H1 (cell line): ENCODE data around the gene TRPM6. TPM values are rescaled to one million over a fixed set of nuclear protein-coding genes. Genes with fewer than 3 reads are reported as not detected.

Experiments
- CTCF ChIA-PET: fragments of 300-600 bp; sonication (Branson Sonifier 250); formaldehyde crosslinking; loops from one replicate; lab custom pipeline; 2021; ENCODE audit not compliant: partially characterized antibody; lab: Charles Lee
- POLR2A ChIA-PET: fragments of 300-600 bp; sonication (Branson Sonifier 250); formaldehyde crosslinking; loops from one replicate; lab custom pipeline; 2021; ENCODE audit warnings: inconsistent platforms; ENCODE audit not compliant: partially characterized antibody; lab: Charles Lee
- DNase-seq, 2 experiments: peaks; one replicate each; pipeline versions ENCODE4 v3.0.0 to v3.0.0-alpha.2; 2010 to 2022; ENCODE audit warnings: low spot score in 2 of 2, low read depth in 1 of 2, mixed read lengths in 1 of 2
- FAIRE-seq: peaks from 2 replicates; lab custom pipeline; 2011; peaks lifted over from hg19 to GRCh38; lab: Jason Lieb, UNC
- H2AFZ ChIP-seq: 2 replicates; pipeline ENCODE4 v1.8.1; 2012; ENCODE audit warnings: low read length, inconsistent platforms
- H2AK5ac ChIP-seq: 2 replicates; pipeline ENCODE4 v1.6.1; 2013; ENCODE audit warnings: low read depth, low read length
- H2BK120ac ChIP-seq: replicated peaks from 2 replicates; pipeline ENCODE3; 2013; ENCODE audit warnings: low read depth, low read length, inconsistent platforms
- H2BK12ac ChIP-seq: 2 replicates; pipeline ENCODE4 v1.6.1; 2013; ENCODE audit warnings: low read depth, low read length
- H2BK15ac ChIP-seq: 2 replicates; pipeline ENCODE4 v1.6.1; 2013; ENCODE audit warnings: low read length
- H2BK20ac ChIP-seq: 2 replicates; pipeline ENCODE4 v1.6.1; 2013; ENCODE audit warnings: low read length
- H2BK5ac ChIP-seq: 2 replicates; pipeline ENCODE4 v1.6.1; 2013; ENCODE audit warnings: low read depth, low read length
- H3K14ac ChIP-seq: 2 replicates; pipeline ENCODE4 v1.6.1; 2013; ENCODE audit warnings: inconsistent platforms; ENCODE audit not compliant: insufficient read length
- H3K18ac ChIP-seq: 2 replicates; pipeline ENCODE4 v1.6.1; 2013; ENCODE audit warnings: low read length; ENCODE audit errors: extremely low read depth
- H3K23ac ChIP-seq: 2 replicates; pipeline ENCODE4 v1.6.1; 2013; ENCODE audit warnings: inconsistent platforms; ENCODE audit not compliant: insufficient read length
- H3K23me2 ChIP-seq: 2 replicates; pipeline ENCODE4 v1.6.1; 2013; ENCODE audit warnings: low read depth, low read length
- H3K27ac ChIP-seq: 2 replicates; pipeline ENCODE4 v1.6.1; 2011; ENCODE audit warnings: low read depth, low read length, inconsistent platforms
- H3K27me3 ChIP-seq, 4 experiments: replicated peaks in 1 of 4; 1 replicate in 1 of 4; 2 replicates in 3 of 4; pipeline versions ENCODE4 v1.6.1 to v1.8.1; 2011 to 2013; ENCODE audit warnings: low read length in 3 of 4, mild to moderate bottlenecking in 3 of 4, inconsistent platforms in 2 of 4, mixed read lengths in 2 of 4, moderate library complexity in 1 of 4; ENCODE audit not compliant: control insufficient read depth in 3 of 4, insufficient read depth in 3 of 4; ENCODE audit errors: extremely low read depth in 1 of 4
- H3K36me3 ChIP-seq, 4 experiments: 2 replicates each; pipeline versions ENCODE4 v1.6.1 to v1.8.1; 2011 to 2013; ENCODE audit warnings: mild to moderate bottlenecking in 4 of 4, low read length in 3 of 4, moderate library complexity in 2 of 4, control low read depth in 1 of 4, inconsistent platforms in 1 of 4; ENCODE audit not compliant: insufficient read depth in 4 of 4, control insufficient read depth in 2 of 4
- H3K4ac ChIP-seq: replicated peaks from 2 replicates; pipeline ENCODE3; 2013; ENCODE audit warnings: low read length, low read depth, mixed read lengths, inconsistent platforms; ENCODE audit not compliant: insufficient read length
- H3K4me1 ChIP-seq, 4 experiments: replicated peaks in 1 of 4; 1 replicate in 1 of 4; 2 replicates in 3 of 4; pipeline versions ENCODE4 v1.6.1 to v1.8.1; 2011 to 2013; ENCODE audit warnings: low read length in 3 of 4, inconsistent platforms in 2 of 4, mixed read lengths in 1 of 4; ENCODE audit not compliant: insufficient read depth in 4 of 4, control insufficient read depth in 3 of 4
- H3K4me2 ChIP-seq, 2 experiments: 2 replicates each; pipeline versions ENCODE4 v1.6.1 to v1.8.1; 2011 to 2013; ENCODE audit warnings: low read depth in 2 of 2, low read length in 2 of 2, control low read depth in 1 of 2, inconsistent platforms in 1 of 2, mild to moderate bottlenecking in 1 of 2; ENCODE audit not compliant: insufficient read depth in 1 of 2
- H3K4me3 ChIP-seq, 4 experiments: fragments of 200-600, 300-600 bp in 1 of 4; sonication (generic), shearing (Covaris generic), sonication (Bioruptor Twin) in 1 of 4; 2 replicates each; pipeline versions ENCODE4 v1.5.1 to v1.8.1; 2011 to 2016; ENCODE audit warnings: low read length in 4 of 4, low read depth in 3 of 4, control low read depth in 2 of 4, inconsistent platforms in 2 of 4, mild to moderate bottlenecking in 2 of 4, mixed read lengths in 1 of 4, moderate library complexity in 1 of 4; ENCODE audit not compliant: insufficient read depth in 2 of 4; ENCODE audit errors: extremely low read depth in 1 of 4
- H3K56ac ChIP-seq: replicated peaks from 2 replicates; pipeline ENCODE3; 2013; ENCODE audit warnings: low read depth, mild to moderate bottlenecking, mixed read lengths, low read length, inconsistent platforms; ENCODE audit not compliant: insufficient read length
- H3K79me1 ChIP-seq: 2 replicates; pipeline ENCODE4 v1.6.1; 2013; ENCODE audit warnings: low read depth, low read length, control low read depth
- H3K79me2 ChIP-seq, 2 experiments: 2 replicates each; pipeline versions ENCODE4 v1.6.1 to v1.8.1; 2012 to 2013; ENCODE audit warnings: low read length in 2 of 2, mild to moderate bottlenecking in 2 of 2, inconsistent platforms in 1 of 2; ENCODE audit not compliant: insufficient read depth in 2 of 2, control insufficient read depth in 1 of 2
- H3K9ac ChIP-seq, 4 experiments: replicated peaks in 1 of 4; 1 replicate in 1 of 4; 2 replicates in 3 of 4; pipeline versions ENCODE4 v1.6.1 to v1.8.1; 2011 to 2013; ENCODE audit warnings: low read depth in 3 of 4, low read length in 3 of 4, control low read depth in 2 of 4, mild to moderate bottlenecking in 2 of 4, moderate library complexity in 2 of 4, inconsistent platforms in 1 of 4; ENCODE audit errors: extremely low read depth in 1 of 4
- H3K9me3 ChIP-seq, 2 experiments: 2 replicates each; pipeline versions ENCODE4 v1.6.1 to v1.8.1; 2012 to 2013; ENCODE audit warnings: mild to moderate bottlenecking in 2 of 2, moderate library complexity in 2 of 2, control low read depth in 1 of 2, inconsistent platforms in 1 of 2, low read depth in 1 of 2, low read length in 1 of 2, mixed read lengths in 1 of 2; ENCODE audit not compliant: insufficient read depth in 2 of 2
- H4K20me1 ChIP-seq, 2 experiments: replicated peaks in 1 of 2; 2 replicates each; pipeline versions ENCODE3 to v1.8.1; 2011 to 2013; ENCODE audit warnings: inconsistent platforms in 2 of 2, low read length in 2 of 2, mild to moderate bottlenecking in 1 of 2; ENCODE audit not compliant: insufficient read depth in 2 of 2, control insufficient read depth in 1 of 2
- H4K5ac ChIP-seq: 2 replicates; pipeline ENCODE4 v1.6.1; 2013; ENCODE audit warnings: low read length, low read depth, mixed read lengths, inconsistent platforms; ENCODE audit not compliant: insufficient read length
- H4K8ac ChIP-seq: 2 replicates; pipeline ENCODE4 v1.8.0; 2013; ENCODE audit warnings: mild to moderate bottlenecking, moderate library complexity, low read length, inconsistent platforms; ENCODE audit not compliant: insufficient read depth; ENCODE audit errors: extremely low read depth
- H4K91ac ChIP-seq: replicated peaks from 2 replicates; pipeline ENCODE3; 2013; ENCODE audit warnings: low read length, mixed read lengths, inconsistent platforms; ENCODE audit not compliant: insufficient read length
- BCL11A ChIP-seq, 2 experiments: IDR thresholded peaks; one replicate each; pipeline ENCODE4 v1.6.1; 2011; ENCODE audit warnings: low read depth in 2 of 2, low read length in 2 of 2, mild to moderate bottlenecking in 2 of 2
- CEBPB ChIP-seq: IDR thresholded peaks from 2 replicates; pipeline ENCODE4 v1.6.1; 2012; ENCODE audit warnings: low read depth, low read length
- FOSL1 ChIP-seq: IDR thresholded peaks from 2 replicates; pipeline ENCODE4 v1.6.1; 2011; ENCODE audit warnings: mild to moderate bottlenecking, low read depth, low read length, moderate library complexity; ENCODE audit not compliant: insufficient read depth
- HDAC6 ChIP-seq: IDR thresholded peaks from one replicate; pipeline ENCODE4 v1.7.1; 2012; ENCODE audit warnings: low read depth, mild to moderate bottlenecking, inconsistent platforms, low read length, moderate library complexity
- KDM5A ChIP-seq: fragments of 200-600 bp; IDR thresholded peaks from 2 replicates; pipeline ENCODE4 v1.7.1; 2012; ENCODE audit warnings: mild to moderate bottlenecking, low read length, inconsistent platforms, mixed read lengths
- NRF1 ChIP-seq: IDR thresholded peaks from 2 replicates; pipeline ENCODE4 v1.6.1; 2011; ENCODE audit warnings: mild to moderate bottlenecking, low read depth, low read length, improper control_type of control experiment
- POLR2A ChIP-seq, 2 experiments: IDR thresholded peaks; 1 replicate in 1 of 2; 2 replicates in 1 of 2; pipeline ENCODE4 v1.6.1; 2011; ENCODE audit warnings: low read depth in 2 of 2, low read length in 2 of 2, mild to moderate bottlenecking in 2 of 2; ENCODE audit errors: control extremely low read depth in 1 of 2
- POU5F1 ChIP-seq: IDR thresholded peaks from 2 replicates; pipeline ENCODE4 v1.6.1; 2011; ENCODE audit warnings: low read depth, mild to moderate bottlenecking, low read length, moderate library complexity
- RNF2 ChIP-seq: fragments of 200-900, 300-1000 bp; sonication (generic); IDR thresholded peaks from 2 replicates; pipeline ENCODE4 v1.7.1; 2016; ENCODE audit warnings: borderline replicate concordance, low read depth, mild to moderate bottlenecking, antibody characterized with exemption, low read length; ENCODE audit not compliant: poor library complexity, severe bottlenecking; ENCODE audit errors: missing control alignments
- RXRA ChIP-seq: IDR thresholded peaks from 2 replicates; pipeline ENCODE4 v1.6.1; 2011; ENCODE audit warnings: low read depth, mild to moderate bottlenecking, low read length, moderate library complexity; ENCODE audit not compliant: insufficient read depth
- SIX5 ChIP-seq: IDR thresholded peaks from 2 replicates; pipeline ENCODE4 v1.6.1; 2011; ENCODE audit warnings: mild to moderate bottlenecking, low read depth, low read length
- SUZ12 ChIP-seq: fragments of 200-600 bp; sonication (generic); IDR thresholded peaks from 2 replicates; pipeline ENCODE4 v1.6.1; 2012; ENCODE audit warnings: mild to moderate bottlenecking, inconsistent platforms, low read length, moderate library complexity, mixed read lengths
- TAF1 ChIP-seq: IDR thresholded peaks from 2 replicates; pipeline ENCODE4 v1.6.1; 2011; ENCODE audit warnings: mild to moderate bottlenecking, low read depth, low read length
- TAF7 ChIP-seq: optimal IDR thresholded peaks from 2 replicates; pipeline ENCODE3; 2011; ENCODE audit warnings: low read depth, mild to moderate bottlenecking, inconsistent platforms, low read length, moderate library complexity, borderline replicate concordance
- WGBS, 2 experiments: shearing (Covaris generic) in 1 of 2; methylation state at CpG; one replicate each; pipeline versions ENCODE4 v1.1.6 to v1.1.7; 2013 to 2015; ENCODE audit warnings: low lambda C conversion rate in 2 of 2, mixed read lengths in 2 of 2, inconsistent platforms in 1 of 2, low coverage in 1 of 2, missing lambda C conversion rate in 1 of 2; ENCODE audit not compliant: insufficient replicate concordance in 2 of 2, insufficient coverage in 1 of 2, insufficient read length in 1 of 2; ENCODE audit errors: extremely low coverage in 1 of 2, missing lambda C conversion rate in 1 of 2; 5-methylcytosine and 5-hydroxymethylcytosine counted together
- polyA plus RNA-seq, 7 experiments: library from polyadenylated mRNA; depleted of rRNA in 3 of 7; stranded (reverse) in 5 of 7; unstranded in 2 of 7; fragments of >200 nt in 5 of 7; fragments of 200-250 nt in 2 of 7; gene quantifications; 1 replicate in 5 of 7; 2 replicates in 1 of 7; 4 replicates in 1 of 7; pipeline versions ENCODE4 v1.2.1 to v1.2.3, GENCODE V29; 2011 to 2013; ENCODE audit warnings: missing spikeins in 2 of 7, mixed read lengths in 2 of 7
- total RNA-seq: library from RNA; stranded (reverse); fragmentation: NEBNext Ultra II Directional; extraction: Animal tissue kit (Norgen Biotek cat#: 25700); gene quantifications from 2 replicates; pipeline ENCODE4 v1.2.1, GENCODE V29; 2021

Gene TRPM6
- total and polyA plus RNA-seq, 2 of the 8 experiments (the other 6 are each of a cell fraction or from before 2014, with no cell fraction given), result 0.45 to 1.5 TPM

GRCh38 chr9:74874220-74874619 lies 13.5 kb downstream of the TRPM6 start:
- no peak overlapping the region for H3K14ac ChIP-seq
- no peak overlapping the region for H3K4me2 ChIP-seq
- no peak overlapping the region for H4K5ac ChIP-seq
- H3K79me1 ChIP-seq, result no peaks in the 10 kb centered on the region
- H3K9ac ChIP-seq, result no peak overlapping the region
- no peak overlapping the region for H3K4me3 ChIP-seq
- H2BK12ac ChIP-seq, result no peak overlapping the region
- no peak overlapping the region for H4K8ac ChIP-seq
- no peaks in the 10 kb centered on the region for H4K20me1 ChIP-seq
- no peaks in the 10 kb centered on the region for H3K79me2 ChIP-seq
- no peaks in the 10 kb centered on the region for H3K4me1 ChIP-seq
- FAIRE-seq (no peak), DNase-seq (no peak)
- no peak overlapping the region for H3K18ac ChIP-seq
- no peak overlapping the region for H3K27ac ChIP-seq
- no peak overlapping the region for H2AK5ac ChIP-seq
- no peaks in the 10 kb centered on the region; the same call in 1 of the 2 replicates for H3K23me2 ChIP-seq
- H3K36me3 ChIP-seq, result no peaks in the 10 kb centered on the region
- POLR2A ChIA-PET, result no interaction called here
- H2AFZ ChIP-seq, result no peak overlapping the region
- no peak overlapping the region for H2BK5ac ChIP-seq
- 91% methylated on average over 2 of the region's 2 CpGs; no CpG with 5 or more reads in 1 of the 2 experiments for WGBS, 2 experiments
- no peaks in the 10 kb centered on the region for H3K27me3 ChIP-seq
- H3K9me3 ChIP-seq, result no peaks in the 10 kb centered on the region
- H2BK15ac ChIP-seq, result no peak overlapping the region
- H3K23ac ChIP-seq, result no peak overlapping the region
- no peak overlapping the region for H3K4ac ChIP-seq
- CTCF ChIA-PET, result interaction anchor here (0.6 kb wide), 2 partner anchors 132 to 166 kb away, joined by 4 to 5 read pairs; no protein-coding TSS in a partner anchor
- H3K56ac ChIP-seq, result no peak overlapping the region
- H2BK20ac ChIP-seq, result no peak overlapping the region
- H4K91ac ChIP-seq, result no peak overlapping the region
- H2BK120ac ChIP-seq, result no peak overlapping the region
- TF ChIP-seq RNF2, result no peak
- TF ChIP-seq POLR2A (IDR thresholded peaks at IDR 0.05; ENCODE audit: control extremely low read depth in 1 of 2, low read depth in 2 of 2, low read length in 2 of 2), result no peak
- TF ChIP-seq TAF7, result no peak
- no peak for TF ChIP-seq RXRA
- no peak for TF ChIP-seq TAF1
- TF ChIP-seq SUZ12, result no peak
- no peak for TF ChIP-seq BCL11A (IDR thresholded peaks at IDR 0.05; ENCODE audit: low read depth in 2 of 2, low read length in 2 of 2)
- no peak for TF ChIP-seq POU5F1
- TF ChIP-seq SIX5, result no peak
- no peak for TF ChIP-seq CEBPB
- TF ChIP-seq HDAC6, result no peak
- TF ChIP-seq KDM5A, result no peak
- TF ChIP-seq FOSL1, result no peak
- TF ChIP-seq NRF1, result no peak
